HG02981 (cell line): ENCODE measurements around the gene GLS2.
"Not testable (repeated sequence)": the region's sequence is repeated elsewhere in the genome, so short reads cannot be mapped to it uniquely, and the experiment has no call there.

Experiments
- ATAC-seq: cut with Tn5 transposase; IDR thresholded peaks from one replicate; pipeline ENCODE4 v1.9.1; 2021; ENCODE audit warnings: mild to moderate bottlenecking, moderate library complexity; ENCODE audit not compliant: unreplicated experiment

GLS2 gene

GRCh38 chr12:56448860-56449621 lies 38.9 kb downstream of the GLS2 start, which contains the start of gene TIMELESS:
Gene TIMELESS, minus strand, starts transcription at chr12:56449426. Its CDS starts 15,256 bp downstream, at chr12:56434170.
- ATAC-seq, result peak; percentile 94

- not testable (repeated sequence) for ATAC-seq
Observed at GRCh38 chr12:56443208-56443607, 44.8 kb downstream of the GLS2 start.

GRCh38 chr12:56437430-56438176 lies 50.4 kb downstream of the GLS2 start:
- no peak for ATAC-seq

- ATAC-seq, result no peak
Observed at GRCh38 chr12:56434828-56435227, 53.1 kb downstream of the GLS2 start.

GRCh38 chr12:56431850-56432249 lies 56.1 kb downstream of the GLS2 start:
- ATAC-seq, result no peak

GRCh38 chr12:56431288-56431687 lies 56.7 kb downstream of the GLS2 start:
- ATAC-seq, result no peak

- ATAC-seq, result no peak
Observed at GRCh38 chr12:56425940-56426438, 62.0 kb downstream of the GLS2 start.

GRCh38 chr12:56425193-56425592 lies 62.8 kb downstream of the GLS2 start:
- no peak for ATAC-seq
